IMR-90 (cell line): ENCODE data around the gene PLXDC2. TPM values are rescaled to one million over a fixed set of nuclear protein-coding genes. Genes with fewer than 3 reads are reported as not detected.

ENCODE experiments used
- ATAC-seq: fragments of 200-7000 bp; cut with Tn5 transposase; 2 replicates; pipeline ENCODE4 v1.9.1; 2020; ENCODE audit warnings: low read depth, mild to moderate bottlenecking, moderate library complexity
- BruUV-seq: library from RNA; stranded (reverse); fragments of 400-500 nt; replicated peaks from 2 replicates; lab custom pipeline; 2021; lab: Mats Ljungman, UMichigan
- CTCF ChIA-PET: fragments of 300-600 bp; formaldehyde crosslinking; extraction: SDS; loops from one replicate; lab custom pipeline; 2021; ENCODE audit warnings: antibody characterized with exemption; lab: Yijun Ruan, JAX
- POLR2A ChIA-PET: fragments of 300-600 bp; sonication (Branson Sonifier 250); formaldehyde crosslinking; loops from one replicate; lab custom pipeline; 2022; ENCODE audit warnings: antibody characterized with exemption; ENCODE audit not compliant: unreplicated experiment; lab: Charles Lee
- DNase-seq: peaks from one replicate; pipeline ENCODE4 v3.0.0; 2013
- H2AFZ ChIP-seq: replicated peaks from 2 replicates; pipeline ENCODE3; 2013; ENCODE audit warnings: low read length, mild to moderate bottlenecking; ENCODE audit not compliant: poor library complexity
- H2AK5ac ChIP-seq: 2 replicates; pipeline ENCODE4 v1.6.1; 2013; ENCODE audit warnings: low read depth, low read length, inconsistent platforms
- H2AK9ac ChIP-seq: replicated peaks from 2 replicates; pipeline ENCODE3; 2013; ENCODE audit warnings: mild to moderate bottlenecking, low read depth, low read length, moderate library complexity; ENCODE audit not compliant: poor library complexity
- H2BK120ac ChIP-seq: 2 replicates; pipeline ENCODE4 v1.6.1; 2013; ENCODE audit warnings: low read depth, low read length, inconsistent platforms
- H2BK15ac ChIP-seq: 3 replicates; pipeline ENCODE4 v1.6.1; 2013; ENCODE audit warnings: low read depth, low read length, inconsistent platforms
- H2BK20ac ChIP-seq: 2 replicates; pipeline ENCODE4 v1.6.1; 2013; ENCODE audit warnings: low read depth, mild to moderate bottlenecking, inconsistent platforms, low read length, moderate library complexity
- H2BK5ac ChIP-seq: 2 replicates; pipeline ENCODE4 v1.6.1; 2013; ENCODE audit warnings: mild to moderate bottlenecking, low read depth, low read length, inconsistent platforms; ENCODE audit not compliant: poor library complexity, severe bottlenecking
- H3K14ac ChIP-seq: replicated peaks from 2 replicates; pipeline ENCODE4 v1.6.1; 2013; ENCODE audit warnings: low read depth, low read length, inconsistent platforms
- H3K18ac ChIP-seq: 2 replicates; pipeline ENCODE4 v1.6.1; 2013; ENCODE audit warnings: low read depth, low read length, control low read depth
- H3K23ac ChIP-seq: 2 replicates; pipeline ENCODE4 v1.6.1; 2013; ENCODE audit warnings: low read depth, low read length, inconsistent platforms
- H3K27ac ChIP-seq: 2 replicates; pipeline ENCODE4 v1.5.1; 2013; ENCODE audit warnings: mild to moderate bottlenecking, control low read depth, low read length; ENCODE audit not compliant: insufficient read depth
- H3K27me3 ChIP-seq: 2 replicates; pipeline ENCODE4 v1.6.1; 2013; ENCODE audit warnings: low read length; ENCODE audit not compliant: control insufficient read depth, insufficient read depth
- H3K36me3 ChIP-seq: 2 replicates; pipeline ENCODE4 v1.6.1; 2013; ENCODE audit warnings: low read length, mixed read lengths; ENCODE audit not compliant: control insufficient read depth, insufficient read depth
- H3K4ac ChIP-seq: 2 replicates; pipeline ENCODE4 v1.6.1; 2013; ENCODE audit warnings: low read depth, low read length, inconsistent platforms
- H3K4me1 ChIP-seq: 2 replicates; pipeline ENCODE4 v1.6.1; 2013; ENCODE audit warnings: low read length, mixed read lengths; ENCODE audit not compliant: control insufficient read depth, insufficient read depth
- H3K4me2 ChIP-seq: 2 replicates; pipeline ENCODE4 v1.6.1; 2013; ENCODE audit warnings: low read depth, mild to moderate bottlenecking, control low read depth, low read length, moderate library complexity
- H3K4me3 ChIP-seq: 2 replicates; pipeline ENCODE4 v1.5.1; 2013; ENCODE audit warnings: low read depth, mild to moderate bottlenecking, control low read depth, low read length, moderate library complexity; ENCODE audit not compliant: insufficient read depth
- H3K56ac ChIP-seq: 2 replicates; pipeline ENCODE4 v1.6.1; 2013; ENCODE audit warnings: low read length, inconsistent platforms; ENCODE audit not compliant: insufficient read depth; ENCODE audit errors: extremely low read depth
- H3K79me1 ChIP-seq, 2 experiments: 2 replicates each; pipeline ENCODE4 v1.6.1; 2013; ENCODE audit warnings: low read length in 2 of 2, inconsistent platforms in 1 of 2, low read depth in 1 of 2
- H3K9ac ChIP-seq: 2 replicates; pipeline ENCODE4 v1.6.1; 2013; ENCODE audit warnings: low read depth, low read length, control low read depth
- H3K9me1 ChIP-seq: 2 replicates; pipeline ENCODE4 v1.6.1; 2013; ENCODE audit warnings: low read length, inconsistent platforms; ENCODE audit not compliant: insufficient read depth
- H3K9me3 ChIP-seq: 2 replicates; pipeline ENCODE4 v1.6.1; 2013; ENCODE audit warnings: low read length; ENCODE audit not compliant: control insufficient read depth, insufficient read depth
- H4K20me1 ChIP-seq: 2 replicates; pipeline ENCODE4 v1.6.1; 2013; ENCODE audit warnings: low read length, inconsistent platforms; ENCODE audit not compliant: insufficient read depth
- H4K5ac ChIP-seq: 2 replicates; pipeline ENCODE4 v1.6.1; 2013; ENCODE audit warnings: mild to moderate bottlenecking, low read depth, low read length, control low read depth
- H4K8ac ChIP-seq, 2 experiments: 2 replicates each; pipeline ENCODE4 v1.6.1; 2013; ENCODE audit warnings: low read depth in 2 of 2, low read length in 2 of 2, control low read depth in 1 of 2, inconsistent platforms in 1 of 2
- H4K91ac ChIP-seq: 2 replicates; pipeline ENCODE4 v1.6.1; 2013; ENCODE audit warnings: low read depth, low read length, inconsistent platforms; ENCODE audit not compliant: insufficient read depth
- ELK1 ChIP-seq: fragments of 150-350 bp; IDR thresholded peaks from 2 replicates; pipeline ENCODE4 v1.6.1; 2016; ENCODE audit warnings: low read depth, mild to moderate bottlenecking, low read length, moderate library complexity, borderline replicate concordance
- WGBS, 2 experiments: methylation state at CpG; one replicate each; pipeline versions ENCODE4 v1.1.5 to v1.1.7; 2013; ENCODE audit warnings: missing lambda C conversion rate in 2 of 2; ENCODE audit not compliant: insufficient read length in 1 of 2; ENCODE audit errors: extremely low coverage in 2 of 2; 5-methylcytosine and 5-hydroxymethylcytosine counted together
- dilution Hi-C: fragments of 300-500 bp; cut with HindIII; formaldehyde crosslinking; loops from one replicate; pipeline ENCODE4 v1.14.3; 2018; ENCODE audit warnings: low sequenced_read_pairs; ENCODE audit not compliant: unreplicated experiment
- in situ Hi-C: fragments of 300-500 bp; cut with MboI; formaldehyde crosslinking; loops from 3 replicates; pipeline ENCODE4 v1.14.3; 2019; ENCODE audit warnings: low sequenced_read_pairs, inconsistent platforms, mixed read lengths
- intact Hi-C: fragments of 100-400 bp; cut with micrococcal nuclease; formaldehyde crosslinking; loops from 2 replicates; pipeline ENCODE4 v1.10.0; 2022
- polyA plus RNA-seq, 3 experiments: library from polyadenylated mRNA; depleted of rRNA; stranded (reverse); fragments of >200 nt; gene quantifications; 2 replicates each; pipeline ENCODE4 v1.2.3, GENCODE V29; 2012; ENCODE audit warnings: low replicate concordance in 1 of 3
- total RNA-seq: library from RNA; depleted of rRNA; stranded (reverse); fragments of >200 nt; gene quantifications from 2 replicates; pipeline ENCODE4 v1.2.3, GENCODE V29; 2012

PLXDC2 gene
- total and polyA plus RNA-seq, 2 of the 4 experiments (the other 2 are of a cell fraction): 3.2 to 6.1 TPM

GRCh38 chr10:20289070-20289828, 473.0 kb downstream of the PLXDC2 start:
- no peak overlapping the region for H3K27ac ChIP-seq
- no peak overlapping the region for H2BK5ac ChIP-seq
- no peaks in the 10 kb centered on the region for H3K36me3 ChIP-seq
- no peak overlapping the region for H3K4me2 ChIP-seq
- dilution Hi-C loops: no loop called here
- intact Hi-C loops: no loop called here
- no peak overlapping the region for H2AFZ ChIP-seq
- no peaks in the 10 kb centered on the region for H3K9me1 ChIP-seq
- 80% methylated on average over 1 of the region's 6 CpGs; no CpG with 5 or more reads in 1 of the 2 experiments for WGBS, 2 experiments
- no peak overlapping the region for H3K14ac ChIP-seq
- H3K23ac ChIP-seq: no peak overlapping the region
- no peak overlapping the region for H3K4me3 ChIP-seq
- no peak overlapping the region for H4K5ac ChIP-seq
- no peak overlapping the region for H3K4ac ChIP-seq
- no peaks in the 10 kb centered on the region for H4K20me1 ChIP-seq
- H3K18ac ChIP-seq: no peak overlapping the region
- POLR2A ChIA-PET: no interaction called here
- no peak overlapping the region for H2AK9ac ChIP-seq
- H2BK20ac ChIP-seq: no peak overlapping the region
- no peak overlapping the region for H4K91ac ChIP-seq
- H2AK5ac ChIP-seq: no peak overlapping the region
- no peak overlapping the region for H4K8ac ChIP-seq
- in situ Hi-C loops: no loop called here
- no peaks in the 10 kb centered on the region for H3K9me3 ChIP-seq
- no peak overlapping the region for H2BK120ac ChIP-seq
- CTCF ChIA-PET: no interaction called here
- H3K4me1 ChIP-seq: no peaks in the 10 kb centered on the region
- no peak overlapping the region for H2BK15ac ChIP-seq
- TF ChIP-seq ELK1: no peak
- DNase-seq (no peak), ATAC-seq (no peak)
- H3K27me3 ChIP-seq: no peaks in the 10 kb centered on the region
- H3K79me1 ChIP-seq: no peaks in the 10 kb centered on the region
- no TSS peak for BruUV-seq
- no peak overlapping the region for H3K56ac ChIP-seq
- no peak overlapping the region for H3K9ac ChIP-seq
